WTC11 (cell line): ENCODE results near the gene TMTC2. TPM values are rescaled to one million over a fixed set of nuclear protein-coding genes. Genes with fewer than 3 reads are reported as not detected.

Experiments
- ATAC-seq: fragments of 200-7000 bp; cut with Tn5 transposase; 2 replicates; pipeline ENCODE4 v1.10.0; 2021; ENCODE audit warnings: mild to moderate bottlenecking, moderate library complexity
- CTCF ChIA-PET: fragments of 300-600 bp; sonication (Branson Sonifier 250); formaldehyde crosslinking; loops from one replicate; lab custom pipeline; 2021; ENCODE audit warnings: antibody characterized with exemption; lab: Charles Lee
- POLR2A ChIA-PET: fragments of 350-600 bp; sonication (Branson Sonifier 250); formaldehyde crosslinking; loops from one replicate; lab custom pipeline; 2021; ENCODE audit warnings: antibody characterized with exemption; lab: Charles Lee
- DNase-seq: peaks from one replicate; pipeline ENCODE4 v3.0.0; 2021; ENCODE audit warnings: low spot score
- H3K27ac Mint-ChIP-seq: 2 replicates; pipeline ENCODE4 v1.8.0; 2021; ENCODE audit warnings: mixed read lengths
- H3K27me3 Mint-ChIP-seq: 2 replicates; pipeline ENCODE4 v1.8.0; 2021; ENCODE audit warnings: low read depth, mild to moderate bottlenecking, moderate library complexity, mixed read lengths
- H3K36me3 Mint-ChIP-seq: 2 replicates; pipeline ENCODE4 v1.8.0; 2021; ENCODE audit warnings: mixed read lengths
- H3K4me1 Mint-ChIP-seq: 2 replicates; pipeline ENCODE4 v1.8.0; 2022; ENCODE audit warnings: mixed read lengths
- H3K4me3 Mint-ChIP-seq: 2 replicates; pipeline ENCODE4 v1.8.0; 2021; ENCODE audit warnings: mild to moderate bottlenecking, moderate library complexity, mixed read lengths
- H3K9me3 Mint-ChIP-seq: 2 replicates; pipeline ENCODE4 v1.8.0; 2021; ENCODE audit warnings: mixed read lengths
- AFF4 ChIP-seq: sonication (generic); formaldehyde crosslinking; IDR thresholded peaks from 2 replicates; pipeline ENCODE4 v1.8.1; 2023; ENCODE audit warnings: mild to moderate bottlenecking, missing genetic modification reagents, borderline replicate concordance
- ATF1 ChIP-seq: sonication (generic); formaldehyde crosslinking; IDR thresholded peaks from 2 replicates; pipeline ENCODE4 v1.8.1; 2023; ENCODE audit warnings: mild to moderate bottlenecking, moderate library complexity, missing genetic modification reagents
- ATF3 ChIP-seq: sonication (generic); formaldehyde crosslinking; conservative IDR thresholded peaks from 2 replicates; pipeline ENCODE4 v1.8.1; 2022; ENCODE audit warnings: mild to moderate bottlenecking, missing genetic modification reagents
- E2F1 ChIP-seq: sonication (generic); formaldehyde crosslinking; IDR thresholded peaks from 2 replicates; pipeline ENCODE4 v1.8.0; 2022; ENCODE audit warnings: mild to moderate bottlenecking, missing genetic modification reagents
- E2F5 ChIP-seq: sonication (generic); formaldehyde crosslinking; IDR thresholded peaks from 2 replicates; pipeline ENCODE4 v1.8.1; 2022; ENCODE audit warnings: mild to moderate bottlenecking, moderate library complexity, missing genetic modification reagents
- EMX1 ChIP-seq: fragments of 250-450 bp; sonication (Bioruptor Pico); IDR thresholded peaks from 2 replicates; pipeline ENCODE4 v1.8.0; 2021; ENCODE audit warnings: mild to moderate bottlenecking
- ERG ChIP-seq: fragments of 250-450 bp; sonication (Bioruptor Pico); IDR thresholded peaks from 2 replicates; pipeline ENCODE4 v1.8.0; 2021; ENCODE audit warnings: mild to moderate bottlenecking
- HMGA2 ChIP-seq: fragments of 250-450 bp; sonication (Bioruptor Pico); IDR thresholded peaks from 2 replicates; pipeline ENCODE4 v1.4.0; 2021; ENCODE audit warnings: mild to moderate bottlenecking, moderate library complexity
- JAZF1 ChIP-seq: fragments of 250-450 bp; sonication (Bioruptor Pico); IDR thresholded peaks from 2 replicates; pipeline ENCODE4 v1.9.0; 2021; ENCODE audit warnings: moderate library complexity, mild to moderate bottlenecking, inconsistent platforms
- MXD4 ChIP-seq: fragments of 250-450 bp; sonication (Bioruptor Pico); IDR thresholded peaks from 2 replicates; pipeline ENCODE4 v1.8.0; 2021; ENCODE audit warnings: mild to moderate bottlenecking, moderate library complexity, borderline replicate concordance
- MYBL2 ChIP-seq: sonication (generic); formaldehyde crosslinking; IDR thresholded peaks from 2 replicates; pipeline ENCODE4 v1.8.1; 2023; ENCODE audit warnings: mild to moderate bottlenecking, moderate library complexity, missing genetic modification reagents
- NFATC4 ChIP-seq: fragments of 250-450 bp; sonication (Bioruptor Pico); IDR thresholded peaks from 2 replicates; pipeline ENCODE4 v1.9.0; 2021; ENCODE audit warnings: mild to moderate bottlenecking
- NFE2L1 ChIP-seq: sonication (generic); formaldehyde crosslinking; IDR thresholded peaks from 2 replicates; pipeline ENCODE4 v1.8.1; 2023; ENCODE audit warnings: missing genetic modification reagents
- NR1H2 ChIP-seq: sonication (generic); formaldehyde crosslinking; IDR thresholded peaks from 2 replicates; pipeline ENCODE4 v1.9.0; 2021; ENCODE audit warnings: mild to moderate bottlenecking, moderate library complexity, missing genetic modification reagents
- RELA ChIP-seq: sonication (generic); formaldehyde crosslinking; IDR thresholded peaks from 2 replicates; pipeline ENCODE4 v1.8.1; 2022; ENCODE audit warnings: missing genetic modification reagents, mild to moderate bottlenecking, borderline replicate concordance
- SMAD3 ChIP-seq: sonication (generic); formaldehyde crosslinking; IDR thresholded peaks from 2 replicates; pipeline ENCODE4 v1.8.0; 2022; ENCODE audit warnings: missing genetic modification reagents, mild to moderate bottlenecking, borderline replicate concordance
- TEAD4 ChIP-seq: sonication (generic); formaldehyde crosslinking; IDR thresholded peaks from 2 replicates; pipeline ENCODE4 v1.8.0; 2022; ENCODE audit warnings: mild to moderate bottlenecking, missing genetic modification reagents
- USF1 ChIP-seq: sonication (generic); formaldehyde crosslinking; IDR thresholded peaks from 2 replicates; pipeline ENCODE4 v1.8.0; 2022; ENCODE audit warnings: mild to moderate bottlenecking, missing genetic modification reagents
- ZBTB21 ChIP-seq: sonication (generic); formaldehyde crosslinking; IDR thresholded peaks from 2 replicates; pipeline ENCODE4 v1.8.1; 2023; ENCODE audit warnings: mild to moderate bottlenecking, missing genetic modification reagents, borderline replicate concordance
- ZNF232 ChIP-seq: sonication (generic); formaldehyde crosslinking; IDR thresholded peaks from 2 replicates; pipeline ENCODE4 v1.8.0; 2022; ENCODE audit warnings: mild to moderate bottlenecking, missing genetic modification reagents
- ZNF281 ChIP-seq: sonication (generic); formaldehyde crosslinking; IDR thresholded peaks from 2 replicates; pipeline ENCODE4 v1.8.0; 2023; ENCODE audit warnings: mild to moderate bottlenecking, missing genetic modification reagents
- ZNF416 ChIP-seq: fragments of 250-450 bp; sonication (Bioruptor Pico); IDR thresholded peaks from 2 replicates; pipeline ENCODE4 v1.9.0; 2021; ENCODE audit warnings: mild to moderate bottlenecking, inconsistent platforms
- ZNF512 ChIP-seq: sonication (generic); formaldehyde crosslinking; IDR thresholded peaks from 2 replicates; pipeline ENCODE4 v1.8.1; 2022; ENCODE audit warnings: missing genetic modification reagents, borderline replicate concordance
- total RNA-seq: library from RNA; stranded (reverse); gene quantifications from 3 replicates; pipeline ENCODE4 v1.2.3, GENCODE V29; 2021

TMTC2 gene
- total RNA-seq, 1 experiment from 2014 or later: 6.4 TPM

- TF ChIP-seq ERG (CRISPR knock-in tag) (no peak), JAZF1 (CRISPR knock-in tag) (no peak), ATF1 (CRISPR knock-in tag) (no peak), ZBTB21 (CRISPR knock-in tag) (no peak), E2F5 (CRISPR knock-in tag) (no peak), ATF3 (no peak), ZNF232 (CRISPR knock-in tag) (no peak), RELA (no peak)
Measured at GRCh38 chr12:83121897-83122622, 435.4 kb downstream of the TMTC2 start (continued).

- Mint-ChIP-seq H3K4me3 (no peak overlapping the region), H3K9me3 (no peaks in the 10 kb centered on the region), H3K4me1 (peaks cover 22% of the 10 kb centered on the region), H3K27me3 (no peaks in the 10 kb centered on the region), H3K36me3 (no peaks in the 10 kb centered on the region), H3K27ac (peak overlapping the region; percentile 50; the same call in 1 of the 2 replicates)
- DNase-seq (no peak), ATAC-seq (no peak)
- ChIA-PET CTCF (no interaction called here), POLR2A (no interaction called here)
- TF ChIP-seq NR1H2 (CRISPR knock-in tag) (no peak), EMX1 (CRISPR knock-in tag) (no peak), SMAD3 (CRISPR knock-in tag) (no peak), NFATC4 (no peak), USF1 (CRISPR knock-in tag) (no peak), TEAD4 (CRISPR knock-in tag) (no peak), MXD4 (CRISPR knock-in tag) (no peak), E2F1 (no peak), ZNF416 (CRISPR knock-in tag) (no peak), ZNF281 (CRISPR knock-in tag) (no peak), NFE2L1 (no peak), ZNF512 (no peak), HMGA2 (CRISPR knock-in tag) (no peak), AFF4 (CRISPR knock-in tag) (no peak), E2F5 (CRISPR knock-in tag) (no peak), MYBL2 (CRISPR knock-in tag) (no peak)
Measured at GRCh38 chr12:83122623-83122934, 435.9 kb downstream of the TMTC2 start.
